HG02885 (cell line): ENCODE results near the gene GMEB2.
"Not testable (repeated sequence)": the region's sequence is repeated elsewhere in the genome, so short reads cannot be mapped to it uniquely, and the experiment has no call there.

Experiments used
- ATAC-seq: cut with Tn5 transposase; IDR thresholded peaks from one replicate; pipeline ENCODE4 v1.9.1; 2021; ENCODE audit warnings: mild to moderate bottlenecking; ENCODE audit not compliant: unreplicated experiment, poor library complexity

GMEB2 gene

GRCh38 chr20:63564036-63564810, 62.7 kb downstream of the GMEB2 start:
- no peak for ATAC-seq

GRCh38 chr20:63563225-63563935, 63.5 kb downstream of the GMEB2 start:
- no peak for ATAC-seq

- no peak for ATAC-seq
These were observed 64.3 kb downstream of the GMEB2 start for GRCh38 chr20:63562461-63563224.

- no peak for ATAC-seq
These were observed 65.1 kb downstream of the GMEB2 start for GRCh38 chr20:63561624-63562396.

- no peak for ATAC-seq
These were observed 65.9 kb downstream of the GMEB2 start for GRCh38 chr20:63560856-63561609.

GRCh38 chr20:63560333-63560805, 66.5 kb downstream of the GMEB2 start:
- no peak for ATAC-seq

- not testable (repeated sequence) for ATAC-seq
These were observed 67.2 kb downstream of the GMEB2 start for GRCh38 chr20:63559485-63560332.

GRCh38 chr20:63558804-63559484, 68.0 kb downstream of the GMEB2 start:
- no peak for ATAC-seq

GRCh38 chr20:63557481-63557891, 69.4 kb downstream of the GMEB2 start:
- no peak for ATAC-seq

- ATAC-seq = no peak
These were observed 69.9 kb downstream of the GMEB2 start for GRCh38 chr20:63556873-63557478.

GRCh38 chr20:63555661-63556381, 71.1 kb downstream of the GMEB2 start:
- ATAC-seq = no peak

GRCh38 chr20:63554361-63555278, 72.3 kb downstream of the GMEB2 start:
- no peak for ATAC-seq

GRCh38 chr20:63553933-63554290, 73.0 kb downstream of the GMEB2 start, which contains the start of gene FNDC11:
Gene FNDC11 (plus strand): TSS chr20:63554159. CDS start chr20:63555664, 1,505 bp downstream.
- ATAC-seq = no peak

GRCh38 chr20:63553251-63553932, 73.5 kb downstream of the GMEB2 start:
- no peak for ATAC-seq

- no peak for ATAC-seq
These were observed 74.2 kb downstream of the GMEB2 start for GRCh38 chr20:63552481-63553249.
